HG03103 (cell line): ENCODE data around the gene PRH2.

Experiments used
- ATAC-seq: cut with Tn5 transposase; IDR thresholded peaks from one replicate; pipeline ENCODE4 v1.9.1; 2021; ENCODE audit warnings: low read depth; ENCODE audit not compliant: unreplicated experiment

PRH2 gene

GRCh38 chr12:10928746-10929286 lies at the start of gene PRH2:
Gene PRH2 (plus strand): TSS chr12:10929236. CDS start chr12:10929274, 38 bp downstream.
- ATAC-seq: no peak

GRCh38 chr12:10884086-10884725 lies 44.8 kb upstream of the PRH2 start, which contains the start of gene PRH1:
Gene PRH1 (minus strand): TSS chr12:10884255. CDS start chr12:10884217, 38 bp downstream.
- no peak for ATAC-seq

GRCh38 chr12:10889226-10889625 lies 39.8 kb upstream of the PRH2 start:
- no peak for ATAC-seq

GRCh38 chr12:10891937-10892336 lies 37.1 kb upstream of the PRH2 start:
- no peak for ATAC-seq

GRCh38 chr12:10896854-10897253 lies 32.2 kb upstream of the PRH2 start:
- ATAC-seq: no peak

GRCh38 chr12:10900530-10900929 lies 28.5 kb upstream of the PRH2 start:
- no peak for ATAC-seq

- no peak for ATAC-seq
Observed at GRCh38 chr12:10900972-10901371, 28.1 kb upstream of the PRH2 start.

GRCh38 chr12:10901427-10901826 lies 27.6 kb upstream of the PRH2 start:
- ATAC-seq: no peak

GRCh38 chr12:10904686-10905085 lies 24.4 kb upstream of the PRH2 start:
- no peak for ATAC-seq

- ATAC-seq: no peak
Observed at GRCh38 chr12:10909462-10909861, 19.6 kb upstream of the PRH2 start, which contains the start of gene TAS2R13. Gene TAS2R13 (minus strand): TSS chr12:10909562. CDS start chr12:10909298, 264 bp downstream.

GRCh38 chr12:10910380-10910779 lies 18.7 kb upstream of the PRH2 start:
- ATAC-seq: no peak

GRCh38 chr12:10919809-10920208 lies 9.2 kb upstream of the PRH2 start:
- ATAC-seq: no peak

GRCh38 chr12:10926269-10926668 lies 2.8 kb upstream of the PRH2 start:
- ATAC-seq: no peak

- ATAC-seq: no peak
Observed at GRCh38 chr12:10936506-10936905, 7.5 kb downstream of the PRH2 start.

- ATAC-seq: no peak
Observed at GRCh38 chr12:10939163-10939562, 10.1 kb downstream of the PRH2 start, which contains the start of gene TAS2R14. Gene TAS2R14 (minus strand): TSS chr12:10939263. CDS start chr12:10939207, 56 bp downstream.

- ATAC-seq: no peak
Observed at GRCh38 chr12:10940389-10940788, 11.4 kb downstream of the PRH2 start.

- ATAC-seq: no peak
Observed at GRCh38 chr12:10941369-10941768, 12.3 kb downstream of the PRH2 start.

- no peak for ATAC-seq
Observed at GRCh38 chr12:10941916-10942607, 13.0 kb downstream of the PRH2 start.

GRCh38 chr12:10943167-10943566 lies 14.1 kb downstream of the PRH2 start:
- ATAC-seq: no peak

GRCh38 chr12:10952645-10953044 lies 23.6 kb downstream of the PRH2 start:
- no peak for ATAC-seq

- ATAC-seq: no peak
Observed at GRCh38 chr12:10956085-10956484, 27.0 kb downstream of the PRH2 start.

- no peak for ATAC-seq
Observed at GRCh38 chr12:10957741-10958140, 28.7 kb downstream of the PRH2 start.
